ENCODE results near the gene GRM4.

DNA sequence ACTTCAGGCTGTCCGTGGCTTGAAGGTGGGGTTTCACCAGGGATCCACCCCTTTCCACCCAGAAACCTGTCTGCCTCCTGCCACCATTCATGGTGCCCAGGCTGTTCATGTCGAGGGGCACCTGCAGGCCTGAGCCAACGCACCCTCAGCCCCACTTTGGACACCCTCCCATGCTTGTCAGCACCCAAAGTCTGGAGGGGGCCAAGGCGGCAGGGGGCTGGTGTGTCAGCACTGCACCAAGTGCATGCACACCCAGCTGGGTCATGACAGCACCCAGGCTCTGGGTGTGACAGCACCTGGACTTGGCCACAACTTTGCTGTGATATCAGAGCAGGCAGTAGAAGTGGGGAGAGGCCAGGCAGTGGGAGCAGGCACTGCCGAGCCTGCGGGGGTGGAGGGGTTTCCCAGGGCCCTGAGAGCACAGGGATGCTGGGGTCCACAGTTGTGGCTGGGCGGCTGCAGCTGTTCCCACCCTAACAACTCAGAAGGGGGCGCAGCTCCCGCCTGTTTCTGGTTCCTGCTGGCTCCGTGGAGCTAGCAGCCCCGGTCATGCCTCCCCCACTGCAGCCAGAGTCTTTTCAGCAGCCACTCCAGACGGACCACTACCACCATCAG is 33.3 kb upstream of the GRM4 start:
- TF ChIP-seq GATA2 (IDR thresholded peaks at IDR 0.05; ENCODE audit: low read depth, low read length) (no peak), GATA3 (IDR thresholded peaks at IDR 0.05; ENCODE audit: low read depth, low read length) (no peak)
